HepG2 (cell line): ENCODE results near the gene SEC14L5. TPM values are rescaled to one million over a fixed set of nuclear protein-coding genes. Genes with fewer than 3 reads are reported as not detected.

Experiments used
- CBFB ChIP-seq: sonication (generic); formaldehyde crosslinking; IDR thresholded peaks from 2 replicates; pipeline ENCODE4 v1.4.0; 2020; ENCODE audit warnings: missing genetic modification reagents
- CENPBD1 ChIP-seq: sonication (generic); formaldehyde crosslinking; IDR thresholded peaks from 2 replicates; pipeline ENCODE4 v1.8.0; 2022; ENCODE audit warnings: missing genetic modification reagents, low read depth, mild to moderate bottlenecking, borderline replicate concordance
- CREM ChIP-seq, 2 experiments: sonication (generic) in 1 of 2; formaldehyde crosslinking in 1 of 2; IDR thresholded peaks; 2 replicates each; pipeline versions ENCODE4 v1.4.0 to v1.6.1; 2016 to 2020; ENCODE audit warnings: antibody characterized with exemption in 1 of 2, mild to moderate bottlenecking in 1 of 2, missing genetic modification reagents in 1 of 2
- FOSL1 ChIP-seq: sonication (generic); formaldehyde crosslinking; IDR thresholded peaks from 2 replicates; pipeline ENCODE4 v1.9.0; 2021; ENCODE audit warnings: missing genetic modification reagents, borderline replicate concordance
- FOXJ3 ChIP-seq: sonication (generic); formaldehyde crosslinking; IDR thresholded peaks from 2 replicates; pipeline ENCODE4 v1.4.0; 2020; ENCODE audit warnings: missing genetic modification reagents, mild to moderate bottlenecking, borderline replicate concordance
- GFI1 ChIP-seq: sonication (generic); formaldehyde crosslinking; IDR thresholded peaks from 2 replicates; pipeline ENCODE4 v1.5.0; 2020; ENCODE audit warnings: missing genetic modification reagents, mild to moderate bottlenecking, borderline replicate concordance
- HOXA3 ChIP-seq: sonication (generic); formaldehyde crosslinking; IDR thresholded peaks from 2 replicates; pipeline ENCODE4 v1.5.0; 2020; ENCODE audit warnings: missing genetic modification reagents
- MAZ ChIP-seq, 2 experiments: sonication (generic) in 1 of 2; formaldehyde crosslinking in 1 of 2; IDR thresholded peaks; 2 replicates each; pipeline versions ENCODE4 v1.5.0 to v1.6.1; 2012 to 2020; ENCODE audit warnings: low read depth in 2 of 2, mild to moderate bottlenecking in 2 of 2, borderline replicate concordance in 1 of 2, improper control_type of control experiment in 1 of 2, low read length in 1 of 2, missing genetic modification reagents in 1 of 2, moderate library complexity in 1 of 2
- MBNL3 ChIP-seq: fragments of 250-450 bp; sonication (Bioruptor Pico); conservative IDR thresholded peaks from 2 replicates; pipeline ENCODE4 v1.8.0; 2022; ENCODE audit warnings: mild to moderate bottlenecking, inconsistent platforms
- NFKB2 ChIP-seq: sonication (generic); formaldehyde crosslinking; IDR thresholded peaks from 2 replicates; pipeline ENCODE4 v1.4.0; 2020; ENCODE audit warnings: missing genetic modification reagents, borderline replicate concordance
- NR0B2 ChIP-seq: sonication (generic); formaldehyde crosslinking; IDR thresholded peaks from 2 replicates; pipeline ENCODE4 v1.4.0; 2020; ENCODE audit warnings: mild to moderate bottlenecking, missing genetic modification reagents
- NR2F1 ChIP-seq, 2 experiments: fragments of 450-650 bp in 1 of 2; formaldehyde crosslinking in 1 of 2; IDR thresholded peaks; 2 replicates each; pipeline versions ENCODE4 v1.5.0 to v1.6.1; 2016 to 2020; ENCODE audit warnings: mild to moderate bottlenecking in 1 of 2, missing compliant biosample characterization in 1 of 2, missing genetic modification reagents in 1 of 2, moderate library complexity in 1 of 2
- PTBP1 ChIP-seq: fragments of 200-400 bp; formaldehyde crosslinking; IDR thresholded peaks from 2 replicates; pipeline ENCODE4 v1.6.1; 2018; ENCODE audit warnings: low read length, low read depth; ENCODE audit not compliant: poor library complexity, severe bottlenecking
- RAD21 ChIP-seq: fragments of 450-650 bp; formaldehyde crosslinking; IDR thresholded peaks from 2 replicates; pipeline ENCODE4 v1.5.0; 2020; ENCODE audit warnings: mild to moderate bottlenecking
- RBAK ChIP-seq: sonication (generic); formaldehyde crosslinking; IDR thresholded peaks from 2 replicates; pipeline ENCODE4 v1.5.1; 2020; ENCODE audit warnings: mild to moderate bottlenecking, missing genetic modification reagents
- SMAD1 ChIP-seq: sonication (generic); formaldehyde crosslinking; IDR thresholded peaks from 2 replicates; pipeline ENCODE4 v1.4.0; 2020; ENCODE audit warnings: missing genetic modification reagents, low read depth, mild to moderate bottlenecking, borderline replicate concordance
- THRA ChIP-seq: sonication (generic); formaldehyde crosslinking; IDR thresholded peaks from 2 replicates; pipeline ENCODE4 v1.4.0; 2020; ENCODE audit warnings: missing genetic modification reagents, borderline replicate concordance
- TOPORS ChIP-seq: sonication (generic); formaldehyde crosslinking; IDR thresholded peaks from 2 replicates; pipeline ENCODE4 v1.8.0; 2023; ENCODE audit warnings: mild to moderate bottlenecking, missing genetic modification reagents
- YY1 ChIP-seq: IDR thresholded peaks from 2 replicates; pipeline ENCODE4 v1.6.1; 2011; ENCODE audit warnings: low read length, low read depth, moderate library complexity, mild to moderate bottlenecking; ENCODE audit not compliant: insufficient read depth, insufficient replicate concordance
- ZNF124 ChIP-seq: sonication (generic); formaldehyde crosslinking; IDR thresholded peaks from 2 replicates; pipeline ENCODE4 v1.4.0; 2020; ENCODE audit warnings: missing genetic modification reagents
- ZNF275 ChIP-seq: sonication (generic); formaldehyde crosslinking; IDR thresholded peaks from 2 replicates; pipeline ENCODE4 v1.8.0; 2022; ENCODE audit warnings: missing genetic modification reagents, mild to moderate bottlenecking, inconsistent platforms, borderline replicate concordance
- ZNF468 ChIP-seq: sonication (generic); formaldehyde crosslinking; IDR thresholded peaks from 2 replicates; pipeline ENCODE4 v1.8.0; 2022; ENCODE audit warnings: mild to moderate bottlenecking, moderate library complexity, missing genetic modification reagents
- ZNF546 ChIP-seq: sonication (generic); formaldehyde crosslinking; conservative IDR thresholded peaks from 2 replicates; pipeline ENCODE4 v1.8.1; 2023; ENCODE audit warnings: mild to moderate bottlenecking, missing genetic modification reagents
- ZNF567 ChIP-seq: sonication (generic); formaldehyde crosslinking; IDR thresholded peaks from 2 replicates; pipeline ENCODE4 v1.8.1; 2023; ENCODE audit warnings: mild to moderate bottlenecking, missing genetic modification reagents, borderline replicate concordance
- ZZZ3 ChIP-seq: sonication (generic); formaldehyde crosslinking; IDR thresholded peaks from 2 replicates; pipeline ENCODE4 v1.4.0; 2020; ENCODE audit warnings: missing genetic modification reagents, mild to moderate bottlenecking, borderline replicate concordance
- polyA plus RNA-seq, 8 experiments: library from polyadenylated mRNA; depleted of rRNA in 3 of 8; stranded (reverse) in 7 of 8; unstranded in 1 of 8; fragments of >200 nt; fragmentation: Illumina TruSeq in 4 of 8; extraction: Trizol in 4 of 8; gene quantifications; 2 replicates each; pipeline versions ENCODE4 v1.2.1 to v1.2.3, GENCODE V29; 2011 to 2016; ENCODE audit warnings: low read depth in 4 of 8, missing spikeins in 1 of 8, mixed read lengths in 1 of 8; ENCODE audit not compliant: insufficient read depth in 1 of 8
- total RNA-seq, 5 experiments: library from RNA; depleted of rRNA; stranded (reverse); fragments of >200 nt; fragmentation: Illumina TruSeq; extraction: Trizol; gene quantifications; 2 replicates each; pipeline ENCODE4 v1.2.3, GENCODE V29; 2016; ENCODE audit warnings: low read depth in 1 of 5

The SEC14L5 gene
- total and polyA plus RNA-seq, 2 of the 13 experiments (the other 11 are each of a cell fraction or from before 2014, with no cell fraction given) = 0.40 to 0.42 TPM

GRCh38 chr16:5032748-5033167, 74.6 kb downstream of the SEC14L5 start (continued):
- TF ChIP-seq GFI1 (CRISPR knock-in tag) = no peak
- TF ChIP-seq NFKB2 (CRISPR knock-in tag) = no peak
- TF ChIP-seq NR2F1 (CRISPR knock-in tag; IDR thresholded peaks at IDR 0.05) = peak in 1 of 2 experiments; percentile 71; a peak in 2 of 4 replicates
- TF ChIP-seq THRA = peak; percentile 70; the same call in 1 of the 2 replicates
- TF ChIP-seq CBFB = no peak
- 0 out of 2 replicates have a peak, but pooled peaks have one; percentile 16 for TF ChIP-seq FOXJ3
- TF ChIP-seq SMAD1 (CRISPR knock-in tag) = no peak
- TF ChIP-seq NR0B2 (CRISPR knock-in tag) = no peak
- no peak for TF ChIP-seq ZZZ3 (CRISPR knock-in tag)
- TF ChIP-seq ZNF468 (CRISPR knock-in tag) = no peak
- TF ChIP-seq RBAK = no peak
- TF ChIP-seq ZNF275 (CRISPR knock-in tag) = no peak
- TF ChIP-seq YY1 = no peak
- TF ChIP-seq HOXA3 (CRISPR knock-in tag) = no peak; the same call in 1 of the 2 replicates
- no peak for TF ChIP-seq ZNF124 (CRISPR knock-in tag)
- TF ChIP-seq ZNF567 (CRISPR knock-in tag) = no peak
- no peak for TF ChIP-seq TOPORS (CRISPR knock-in tag)
- no peak for TF ChIP-seq ZNF546
- TF ChIP-seq CREM (IDR thresholded peaks at IDR 0.05) = peak; percentile 55; the same call in 1 of the 2 replicates
- TF ChIP-seq CREM (CRISPR knock-in tag; IDR thresholded peaks at IDR 0.05) = no peak
- TF ChIP-seq PTBP1 = no peak
- no peak for TF ChIP-seq CENPBD1 (CRISPR knock-in tag)
- TF ChIP-seq RAD21 (CRISPR knock-in tag) = peak; percentile 8; the same call in 1 of the 2 replicates
- no peak for TF ChIP-seq MAZ (IDR thresholded peaks at IDR 0.05; ENCODE audit: borderline replicate concordance, low read depth, low read length)
- TF ChIP-seq MAZ (CRISPR knock-in tag; IDR thresholded peaks at IDR 0.05; ENCODE audit: low read depth) = no peak
- no peak for TF ChIP-seq MBNL3 (CRISPR knock-in tag)
- TF ChIP-seq FOSL1 = peak; percentile 66; the same call in 1 of the 2 replicates
